WTC11 (cell line): ENCODE measurements around the gene ING1.
A peak's percentile ranks its signal among the peaks of the same experiment; 100 is the strongest.

Experiments used
- CTCF ChIP-seq: fragments of 200-600 bp; IDR thresholded peaks from 2 replicates; pipeline ENCODE4 v1.8.0; 2022; ENCODE audit warnings: antibody characterized with exemption
- NFYB ChIP-seq: sonication (generic); formaldehyde crosslinking; conservative IDR thresholded peaks from 2 replicates; pipeline ENCODE4 v1.8.0; 2022; ENCODE audit warnings: low read depth, missing genetic modification reagents
- SOX15 ChIP-seq: fragments of 250-450 bp; sonication (Bioruptor Pico); IDR thresholded peaks from 2 replicates; pipeline ENCODE4 v1.9.0; 2021; ENCODE audit warnings: mild to moderate bottlenecking
- SP1 ChIP-seq: sonication (generic); formaldehyde crosslinking; conservative IDR thresholded peaks from 2 replicates; pipeline ENCODE4 v1.8.1; 2022; ENCODE audit warnings: missing genetic modification reagents
- STAT6 ChIP-seq: sonication (generic); formaldehyde crosslinking; conservative IDR thresholded peaks from 2 replicates; pipeline ENCODE4 v1.8.1; 2023; ENCODE audit warnings: mild to moderate bottlenecking, low read depth, missing genetic modification reagents, moderate library complexity
- USF2 ChIP-seq: sonication (generic); formaldehyde crosslinking; IDR thresholded peaks from 2 replicates; pipeline ENCODE4 v1.8.1; 2023; ENCODE audit warnings: mild to moderate bottlenecking, missing genetic modification reagents, moderate library complexity
- TF ChIP-seq, protein P1 (sequence below): fragments of 250-450 bp; sonication (Bioruptor Pico); IDR thresholded peaks from 2 replicates; pipeline ENCODE4 v1.9.0; 2021; ENCODE audit warnings: mild to moderate bottlenecking, borderline replicate concordance

DNA sequence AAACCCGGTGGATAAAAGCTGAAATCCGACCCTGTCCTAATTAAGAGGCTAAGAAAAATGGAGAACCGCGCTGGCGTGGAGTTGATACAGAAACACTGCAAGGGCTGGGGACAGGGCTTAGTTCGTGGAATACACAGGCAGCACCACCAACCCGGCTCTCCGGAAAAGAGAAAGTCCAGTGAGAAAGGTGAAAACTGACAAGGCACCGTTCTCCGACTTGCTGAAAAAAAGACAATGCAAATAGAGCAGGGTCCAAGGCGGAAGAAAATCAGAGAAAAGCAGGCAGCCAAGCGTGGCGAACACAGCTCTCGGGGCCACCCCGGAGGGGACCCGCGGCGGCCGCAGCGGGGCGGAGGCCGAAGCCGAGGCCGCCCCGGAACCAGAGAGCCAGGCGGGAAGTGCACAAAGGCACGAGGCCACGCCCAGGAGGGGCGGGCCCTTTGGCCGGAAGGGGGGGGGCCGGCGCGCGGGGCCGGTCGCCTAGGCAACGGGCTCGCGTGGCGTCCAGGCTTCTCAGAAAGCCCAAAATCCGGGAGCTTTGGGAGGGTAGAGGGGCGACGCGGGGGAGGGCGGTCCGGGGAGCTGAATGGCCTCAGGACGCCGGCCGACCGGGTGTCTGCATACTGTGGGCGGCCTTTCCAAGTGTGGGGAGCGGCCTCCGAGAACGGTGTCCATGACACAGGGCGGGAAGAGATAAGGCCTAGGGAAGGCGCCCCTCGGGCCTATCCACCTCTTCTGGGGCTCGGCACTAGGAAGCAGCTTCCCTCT, 1.2 kb upstream of the ING1 start:
- TF ChIP-seq NFYB (CRISPR knock-in tag) (no peak), USF2 (CRISPR knock-in tag) (no peak), STAT6 (CRISPR knock-in tag) (no peak), SP1 (CRISPR knock-in tag) (peak; percentile 68; the same call in 1 of the 2 replicates), CTCF (no peak), SOX15 (CRISPR knock-in tag) (no peak)
- TF ChIP-seq, protein P1, sequence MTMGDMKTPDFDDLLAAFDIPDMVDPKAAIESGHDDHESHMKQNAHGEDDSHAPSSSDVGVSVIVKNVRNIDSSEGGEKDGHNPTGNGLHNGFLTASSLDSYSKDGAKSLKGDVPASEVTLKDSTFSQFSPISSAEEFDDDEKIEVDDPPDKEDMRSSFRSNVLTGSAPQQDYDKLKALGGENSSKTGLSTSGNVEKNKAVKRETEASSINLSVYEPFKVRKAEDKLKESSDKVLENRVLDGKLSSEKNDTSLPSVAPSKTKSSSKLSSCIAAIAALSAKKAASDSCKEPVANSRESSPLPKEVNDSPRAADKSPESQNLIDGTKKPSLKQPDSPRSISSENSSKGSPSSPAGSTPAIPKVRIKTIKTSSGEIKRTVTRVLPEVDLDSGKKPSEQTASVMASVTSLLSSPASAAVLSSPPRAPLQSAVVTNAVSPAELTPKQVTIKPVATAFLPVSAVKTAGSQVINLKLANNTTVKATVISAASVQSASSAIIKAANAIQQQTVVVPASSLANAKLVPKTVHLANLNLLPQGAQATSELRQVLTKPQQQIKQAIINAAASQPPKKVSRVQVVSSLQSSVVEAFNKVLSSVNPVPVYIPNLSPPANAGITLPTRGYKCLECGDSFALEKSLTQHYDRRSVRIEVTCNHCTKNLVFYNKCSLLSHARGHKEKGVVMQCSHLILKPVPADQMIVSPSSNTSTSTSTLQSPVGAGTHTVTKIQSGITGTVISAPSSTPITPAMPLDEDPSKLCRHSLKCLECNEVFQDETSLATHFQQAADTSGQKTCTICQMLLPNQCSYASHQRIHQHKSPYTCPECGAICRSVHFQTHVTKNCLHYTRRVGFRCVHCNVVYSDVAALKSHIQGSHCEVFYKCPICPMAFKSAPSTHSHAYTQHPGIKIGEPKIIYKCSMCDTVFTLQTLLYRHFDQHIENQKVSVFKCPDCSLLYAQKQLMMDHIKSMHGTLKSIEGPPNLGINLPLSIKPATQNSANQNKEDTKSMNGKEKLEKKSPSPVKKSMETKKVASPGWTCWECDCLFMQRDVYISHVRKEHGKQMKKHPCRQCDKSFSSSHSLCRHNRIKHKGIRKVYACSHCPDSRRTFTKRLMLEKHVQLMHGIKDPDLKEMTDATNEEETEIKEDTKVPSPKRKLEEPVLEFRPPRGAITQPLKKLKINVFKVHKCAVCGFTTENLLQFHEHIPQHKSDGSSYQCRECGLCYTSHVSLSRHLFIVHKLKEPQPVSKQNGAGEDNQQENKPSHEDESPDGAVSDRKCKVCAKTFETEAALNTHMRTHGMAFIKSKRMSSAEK (CRISPR knock-in tag), result no peak
